ENCODE results near the gene ALG12.

ALG12 gene

DNA sequence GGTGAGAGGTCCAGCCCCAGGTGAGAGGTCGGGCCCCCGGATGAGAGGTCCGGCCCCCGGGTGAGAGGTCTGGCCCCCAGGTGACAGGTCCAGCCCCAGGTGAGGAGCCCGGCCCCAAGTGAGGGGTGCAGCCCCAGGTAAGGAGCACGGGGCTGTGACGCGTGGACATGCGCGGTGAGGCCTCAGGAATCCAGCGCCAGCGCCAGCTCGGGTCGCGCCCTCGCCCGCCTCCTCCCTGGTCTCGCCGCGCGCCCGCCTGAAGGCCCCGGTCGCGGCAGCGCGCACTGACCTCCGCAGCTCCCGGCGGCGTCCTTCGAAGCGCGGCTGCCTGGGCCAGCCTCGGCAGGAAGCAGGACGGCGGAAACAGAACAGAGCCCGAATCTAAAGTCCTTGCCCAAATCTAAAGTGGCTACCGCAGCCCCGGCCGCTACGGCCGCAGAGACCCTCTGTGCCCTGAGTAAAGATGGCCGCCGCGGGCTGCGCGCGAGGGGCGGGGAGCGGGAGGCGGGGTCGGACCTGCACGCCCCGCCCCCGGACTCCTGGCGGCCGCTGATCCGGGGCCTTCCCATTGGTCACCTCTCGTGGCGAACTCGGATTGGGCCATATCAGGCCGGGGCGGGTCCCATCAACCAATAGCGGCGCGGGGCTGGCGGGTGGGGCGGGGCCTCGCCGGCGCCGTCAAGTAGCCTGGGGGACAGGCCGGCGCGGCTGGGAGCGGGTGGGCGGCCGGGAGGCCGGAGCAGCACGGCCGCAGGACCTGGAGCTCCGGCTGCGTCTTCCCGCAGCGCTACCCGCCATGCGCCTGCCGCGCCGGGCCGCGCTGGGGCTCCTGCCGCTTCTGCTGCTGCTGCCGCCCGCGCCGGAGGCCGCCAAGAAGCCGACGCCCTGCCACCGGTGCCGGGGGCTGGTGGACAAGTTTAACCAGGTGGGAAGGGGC lies at the start of gene ALG12, which contains the start of gene CRELD2:
Gene ALG12, minus strand, starts transcription at position 465 of the 937 bp plus-strand sequence. CDS start 4,673 bp downstream, outside the sequence.
Gene CRELD2, plus strand, starts transcription at position 661 of the 937 bp plus-strand sequence. Its CDS starts 136 bp downstream, at position 797.
- peak; percentile 40 to 88 for DNase-seq

DNA sequence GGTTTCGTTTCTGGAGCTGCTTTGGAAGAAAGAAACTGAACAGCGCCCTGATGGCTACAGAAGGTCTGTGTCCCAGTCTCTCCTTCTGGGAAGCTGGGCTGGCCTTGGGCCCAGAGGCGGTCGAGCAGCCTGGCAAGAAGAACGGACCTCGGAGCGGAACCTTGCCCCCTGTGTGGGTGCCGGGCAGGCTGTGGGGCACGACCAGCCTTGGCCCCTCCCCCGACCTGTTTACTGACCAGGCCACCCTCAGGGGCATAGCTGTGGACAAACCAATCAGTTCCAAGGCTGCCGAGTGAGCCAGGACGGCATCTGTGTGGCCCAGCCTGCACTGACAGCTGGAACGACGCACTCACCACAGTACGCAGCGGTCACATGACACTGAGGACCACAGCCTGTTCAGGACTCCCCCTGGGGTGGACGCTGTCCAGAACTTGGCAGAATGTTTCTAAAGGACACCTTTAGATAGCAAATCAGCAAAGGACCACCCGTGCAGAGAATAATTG lies 49.5 kb upstream of the ALG12 start:
- DNase-seq: no peak

DNA sequence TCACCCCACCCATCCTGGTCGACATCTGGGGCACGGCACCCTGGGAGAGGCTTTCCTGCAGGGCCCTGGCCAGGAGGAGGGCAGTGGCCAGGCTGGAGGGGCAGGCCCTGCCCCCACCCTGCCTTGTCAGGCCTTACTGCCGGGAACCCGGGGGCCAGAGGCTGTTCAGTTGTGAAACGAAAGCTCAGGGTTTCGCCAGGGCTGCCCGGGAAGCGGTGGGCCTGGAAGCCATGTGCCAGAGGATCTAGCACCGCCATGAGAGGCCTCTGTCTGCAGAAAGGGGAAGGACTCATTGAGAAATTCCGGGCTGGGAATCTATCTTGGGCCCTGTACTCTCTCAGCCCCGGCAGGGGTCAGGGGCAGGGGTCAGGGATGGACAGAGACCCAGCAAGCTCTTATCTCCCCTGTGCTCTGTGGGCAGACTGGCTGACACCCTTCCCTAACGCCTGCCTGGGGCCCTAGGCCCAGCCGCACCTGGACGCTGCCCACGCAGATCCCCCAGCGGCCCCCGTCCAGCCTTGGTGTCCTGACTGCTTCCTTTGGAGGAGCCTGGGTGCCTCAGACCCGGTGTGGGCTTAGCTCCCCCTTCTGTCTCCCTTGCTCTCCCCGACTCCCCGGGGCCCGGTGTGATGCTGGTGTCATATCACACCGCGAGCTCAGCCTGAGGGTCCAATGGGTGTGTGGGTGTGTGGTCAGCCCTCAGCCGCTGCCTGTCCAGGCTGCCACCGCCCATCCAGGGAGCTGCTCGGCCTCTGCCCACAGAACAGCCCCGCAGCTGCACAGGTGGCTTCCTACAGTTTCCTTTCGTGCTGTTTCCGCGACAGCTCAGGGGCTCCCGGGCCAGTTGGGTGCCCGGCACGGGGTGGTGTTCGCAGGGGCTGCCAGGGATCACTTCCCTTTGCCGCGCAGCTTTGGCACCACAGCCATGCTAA lies 48.8 kb upstream of the ALG12 start:
- DNase-seq: no peak

DNA sequence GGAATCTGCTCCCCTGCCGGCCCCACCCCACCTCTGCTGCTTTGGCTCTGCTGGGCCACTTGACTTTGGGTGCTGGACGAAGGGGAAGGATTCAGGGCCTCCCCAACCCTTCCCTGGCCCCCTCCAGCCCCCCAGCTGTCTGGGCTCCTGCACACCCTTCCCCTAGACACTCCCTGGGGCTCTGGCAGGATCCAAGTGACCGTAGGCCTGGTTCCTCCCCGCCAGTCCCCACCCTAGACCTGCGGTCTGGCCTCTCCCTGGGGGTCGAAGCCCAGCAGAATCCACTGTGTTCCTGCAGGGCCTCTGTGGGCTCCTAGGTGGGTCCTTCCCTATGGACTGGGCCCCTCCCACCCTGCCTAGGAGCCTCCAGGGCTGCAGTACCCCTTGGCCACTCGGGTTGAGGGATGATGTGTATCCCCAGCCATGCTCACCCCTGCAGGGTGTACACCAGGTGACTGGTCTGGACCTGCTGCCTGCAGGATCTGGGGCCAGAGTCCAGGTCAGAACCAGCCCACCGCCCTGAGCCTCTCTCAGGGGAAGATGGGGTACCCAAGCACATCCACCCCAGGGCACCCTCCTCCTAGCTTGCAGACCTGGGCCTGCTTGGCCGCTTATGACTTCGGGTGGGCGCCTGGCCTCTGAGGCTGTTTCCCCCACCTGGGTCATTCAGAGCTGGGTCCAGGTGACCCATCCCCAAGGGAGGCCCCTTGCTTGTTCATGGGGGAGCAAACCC lies 48.0 kb upstream of the ALG12 start:
- no peak for DNase-seq

DNA sequence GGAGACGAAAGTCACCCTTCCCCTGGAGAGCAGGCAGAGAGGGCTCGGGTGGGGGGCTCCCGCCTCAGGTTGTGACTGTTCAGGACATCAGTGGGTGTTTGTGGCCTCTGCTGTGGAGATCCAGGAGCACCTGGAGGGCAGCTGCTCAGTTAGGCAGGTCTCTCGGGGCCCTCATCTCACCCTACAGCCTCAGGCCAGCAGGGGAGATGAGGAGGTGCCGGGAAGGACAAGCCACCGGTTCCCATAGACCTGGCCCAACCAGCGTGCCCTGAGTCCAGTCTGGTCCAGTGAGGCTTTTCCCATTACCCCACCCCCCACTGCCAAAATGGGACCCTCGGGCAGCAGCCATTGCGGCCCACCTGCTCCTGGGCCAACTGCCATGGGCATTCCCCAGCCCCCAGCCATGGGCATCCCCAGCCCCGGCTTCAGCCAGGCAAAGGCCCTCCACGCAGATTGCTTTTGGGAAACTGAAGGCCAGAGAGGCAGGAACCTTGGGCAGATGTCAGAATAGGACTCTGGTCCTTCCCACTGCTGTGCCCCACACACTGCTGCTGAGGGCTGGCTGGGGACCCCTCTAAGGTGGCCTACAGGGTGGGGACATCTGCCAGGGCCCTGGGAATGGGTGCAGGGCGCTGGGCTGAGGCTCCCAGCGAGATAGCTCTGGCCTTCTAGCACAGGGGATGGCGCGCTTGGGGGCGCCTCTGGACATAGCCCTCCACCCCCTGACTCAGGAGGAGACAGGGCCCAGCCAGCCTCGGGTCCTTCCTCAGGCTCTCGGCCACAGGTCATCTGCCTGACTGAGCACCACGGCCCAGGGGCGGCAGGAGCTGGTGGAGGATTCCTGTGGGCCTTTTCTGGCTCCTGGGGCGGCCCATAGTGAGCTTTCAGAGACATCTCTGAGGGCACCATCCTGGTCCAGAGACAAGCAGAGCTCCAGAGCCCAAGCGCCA lies 47.1 kb upstream of the ALG12 start:
- no peak for DNase-seq

DNA sequence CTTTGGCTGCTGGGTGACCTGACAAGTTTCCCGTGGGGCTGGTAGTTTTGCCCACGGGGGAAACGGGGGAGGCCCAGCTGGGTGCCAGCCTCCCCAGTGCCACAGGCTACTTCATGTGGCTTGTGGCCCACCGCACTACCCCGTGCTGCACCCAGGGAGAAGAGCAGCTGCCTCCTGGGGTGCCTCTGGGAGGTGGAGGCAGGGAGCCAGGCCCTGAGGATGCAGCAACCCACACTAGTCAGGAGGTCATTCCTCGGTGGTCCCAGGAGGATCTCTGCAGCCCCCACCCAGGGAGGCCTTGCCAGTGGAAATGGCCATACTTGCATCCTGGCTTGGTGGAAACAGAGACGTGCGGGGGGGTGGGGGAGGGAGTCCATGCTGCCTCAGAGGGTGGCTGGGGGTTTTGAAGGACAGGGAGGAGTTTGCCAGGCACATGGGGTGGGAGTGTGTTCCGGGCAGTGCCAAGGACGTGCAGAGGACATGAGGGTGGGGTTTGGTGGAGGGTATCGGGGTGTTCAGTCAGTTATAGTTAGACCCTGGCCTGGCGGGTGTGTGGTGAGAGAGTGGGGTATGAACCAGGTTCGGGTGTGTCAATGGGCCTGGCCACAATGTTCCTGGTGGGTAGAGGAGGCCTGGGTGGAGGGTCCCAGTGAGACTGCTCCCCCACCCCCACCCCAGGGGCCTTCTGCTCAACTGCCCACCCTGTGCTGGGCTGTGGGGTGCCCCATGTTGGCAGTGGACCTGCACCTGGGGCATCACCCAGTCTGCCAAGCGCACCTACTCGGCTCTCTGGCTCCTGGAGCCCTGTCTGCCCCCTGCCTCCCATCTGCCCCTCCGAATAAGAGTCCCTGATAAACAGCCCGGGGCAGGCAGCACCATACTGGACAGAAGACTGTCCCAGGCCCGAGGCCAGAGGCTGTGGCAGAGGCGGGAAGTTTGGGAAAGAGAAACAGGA lies 46.2 kb upstream of the ALG12 start:
- DNase-seq: no peak

DNA sequence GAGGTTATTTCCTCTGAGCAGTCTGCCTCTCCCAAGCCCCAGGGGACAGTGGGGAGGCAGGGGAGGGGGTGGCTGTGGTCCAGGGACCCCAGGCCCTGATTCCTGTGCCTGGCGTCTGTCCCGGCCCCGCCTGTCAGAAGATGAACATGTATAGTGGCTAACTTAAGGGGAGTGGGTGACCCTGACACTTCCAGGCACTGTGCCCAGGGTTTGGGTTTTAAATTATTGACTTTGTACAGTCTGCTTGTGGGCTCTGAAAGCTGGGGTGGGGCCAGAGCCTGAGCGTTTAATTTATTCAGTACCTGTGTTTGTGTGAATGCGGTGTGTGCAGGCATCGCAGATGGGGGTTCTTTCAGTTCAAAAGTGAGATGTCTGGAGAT lies 45.4 kb upstream of the ALG12 start:
- DNase-seq: no peak

DNA sequence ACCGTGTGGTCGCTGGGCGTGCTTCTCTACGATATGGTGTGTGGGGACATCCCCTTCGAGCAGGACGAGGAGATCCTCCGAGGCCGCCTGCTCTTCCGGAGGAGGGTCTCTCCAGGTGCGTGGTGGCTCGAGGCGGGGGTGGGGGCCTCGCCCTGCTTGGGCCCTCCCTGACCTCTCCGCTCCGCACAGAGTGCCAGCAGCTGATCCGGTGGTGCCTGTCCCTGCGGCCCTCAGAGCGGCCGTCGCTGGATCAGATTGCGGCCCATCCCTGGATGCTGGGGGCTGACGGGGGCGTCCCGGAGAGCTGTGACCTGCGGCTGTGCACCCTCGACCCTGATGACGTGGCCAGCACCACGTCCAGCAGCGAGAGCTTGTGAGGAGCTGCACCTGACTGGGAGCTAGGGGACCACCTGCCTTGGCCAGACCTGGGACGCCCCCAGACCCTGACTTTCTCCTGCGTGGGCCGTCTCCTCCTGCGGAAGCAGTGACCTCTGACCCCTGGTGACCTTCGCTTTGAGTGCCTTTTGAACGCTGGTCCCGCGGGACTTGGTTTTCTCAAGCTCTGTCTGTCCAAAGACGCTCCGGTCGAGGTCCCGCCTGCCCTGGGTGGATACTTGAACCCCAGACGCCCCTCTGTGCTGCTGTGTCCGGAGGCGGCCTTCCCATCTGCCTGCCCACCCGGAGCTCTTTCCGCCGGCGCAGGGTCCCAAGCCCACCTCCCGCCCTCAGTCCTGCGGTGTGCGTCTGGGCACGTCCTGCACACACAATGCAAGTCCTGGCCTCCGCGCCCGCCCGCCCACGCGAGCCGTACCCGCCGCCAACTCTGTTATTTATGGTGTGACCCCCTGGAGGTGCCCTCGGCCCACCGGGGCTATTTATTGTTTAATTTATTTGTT lies 44.8 kb upstream of the ALG12 start:
- DNase-seq: no peak

DNA sequence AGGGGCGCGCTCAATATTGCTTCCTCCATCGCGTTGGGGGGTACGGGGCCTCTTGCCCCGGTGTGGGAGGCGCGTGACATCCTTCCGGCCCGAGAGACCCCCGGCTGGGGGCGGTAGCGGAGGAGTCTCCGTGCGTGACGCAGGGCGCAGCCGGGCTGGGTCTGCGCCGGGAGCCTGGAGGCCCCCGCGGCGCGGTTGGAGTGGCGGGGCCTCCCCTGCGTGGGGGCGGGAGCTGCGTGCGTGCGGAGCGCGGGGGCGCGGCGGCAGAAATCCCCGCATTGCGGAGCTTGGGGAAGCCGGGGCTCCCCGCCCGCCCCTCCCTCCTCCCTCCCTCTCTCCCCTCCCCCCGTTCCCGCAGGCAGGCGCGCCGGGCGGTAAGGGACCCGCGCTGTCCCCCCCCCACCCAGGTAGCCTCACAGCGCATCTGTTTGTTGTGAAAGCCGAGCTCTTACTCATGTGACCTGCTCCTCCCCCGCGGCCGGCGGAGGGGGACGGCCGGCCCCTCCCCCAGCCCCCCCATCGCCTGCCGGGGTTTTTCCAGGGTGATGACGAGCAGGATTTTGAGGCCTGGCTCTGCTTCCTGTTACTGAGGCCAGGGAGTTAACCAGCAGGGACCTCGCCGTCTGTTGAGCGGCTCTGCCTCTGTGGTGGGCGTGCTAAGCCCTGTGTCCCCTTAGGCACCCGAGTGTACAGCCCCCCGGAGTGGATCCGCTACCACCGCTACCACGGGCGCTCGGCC lies 43.9 kb upstream of the ALG12 start:
- peak; percentile 61 to 80 for DNase-seq

DNA sequence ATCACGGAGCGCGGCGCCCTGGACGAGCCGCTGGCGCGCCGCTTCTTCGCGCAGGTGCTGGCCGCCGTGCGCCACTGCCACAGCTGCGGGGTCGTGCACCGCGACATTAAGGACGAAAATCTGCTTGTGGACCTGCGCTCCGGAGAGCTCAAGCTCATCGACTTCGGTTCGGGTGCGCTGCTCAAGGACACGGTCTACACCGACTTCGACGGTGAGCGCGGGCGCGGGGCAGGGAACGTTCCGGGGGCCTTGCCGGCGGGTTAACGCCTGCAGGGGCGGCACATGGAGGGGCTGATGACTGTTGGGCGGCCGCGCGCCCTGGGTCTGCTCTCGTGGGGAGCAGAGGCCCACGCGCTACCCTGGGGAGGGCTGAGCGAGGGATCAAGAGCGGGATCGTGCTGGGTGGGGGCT lies 43.4 kb upstream of the ALG12 start:
- no peak for DNase-seq

DNA sequence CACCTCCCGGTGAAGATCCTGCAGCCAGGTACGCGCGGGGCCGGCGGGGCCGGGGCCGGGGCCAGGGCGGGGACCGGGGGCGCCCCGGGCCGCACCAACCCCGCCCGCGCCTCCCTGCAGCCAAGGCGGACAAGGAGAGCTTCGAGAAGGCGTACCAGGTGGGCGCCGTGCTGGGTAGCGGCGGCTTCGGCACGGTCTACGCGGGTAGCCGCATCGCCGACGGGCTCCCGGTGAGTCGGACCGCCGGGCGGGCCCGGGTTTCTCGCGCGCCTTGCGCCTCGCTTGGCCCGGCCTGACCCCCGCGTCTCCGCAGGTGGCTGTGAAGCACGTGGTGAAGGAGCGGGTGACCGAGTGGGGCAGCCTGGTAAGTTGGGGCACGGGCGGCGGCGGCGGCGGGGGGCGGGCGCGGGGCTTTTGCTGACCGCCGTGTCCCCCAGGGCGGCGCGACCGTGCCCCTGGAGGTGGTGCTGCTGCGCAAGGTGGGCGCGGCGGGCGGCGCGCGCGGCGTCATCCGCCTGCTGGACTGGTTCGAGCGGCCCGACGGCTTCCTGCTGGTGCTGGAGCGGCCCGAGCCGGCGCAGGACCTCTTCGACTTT lies 42.9 kb upstream of the ALG12 start:
- DNase-seq: no peak

DNA sequence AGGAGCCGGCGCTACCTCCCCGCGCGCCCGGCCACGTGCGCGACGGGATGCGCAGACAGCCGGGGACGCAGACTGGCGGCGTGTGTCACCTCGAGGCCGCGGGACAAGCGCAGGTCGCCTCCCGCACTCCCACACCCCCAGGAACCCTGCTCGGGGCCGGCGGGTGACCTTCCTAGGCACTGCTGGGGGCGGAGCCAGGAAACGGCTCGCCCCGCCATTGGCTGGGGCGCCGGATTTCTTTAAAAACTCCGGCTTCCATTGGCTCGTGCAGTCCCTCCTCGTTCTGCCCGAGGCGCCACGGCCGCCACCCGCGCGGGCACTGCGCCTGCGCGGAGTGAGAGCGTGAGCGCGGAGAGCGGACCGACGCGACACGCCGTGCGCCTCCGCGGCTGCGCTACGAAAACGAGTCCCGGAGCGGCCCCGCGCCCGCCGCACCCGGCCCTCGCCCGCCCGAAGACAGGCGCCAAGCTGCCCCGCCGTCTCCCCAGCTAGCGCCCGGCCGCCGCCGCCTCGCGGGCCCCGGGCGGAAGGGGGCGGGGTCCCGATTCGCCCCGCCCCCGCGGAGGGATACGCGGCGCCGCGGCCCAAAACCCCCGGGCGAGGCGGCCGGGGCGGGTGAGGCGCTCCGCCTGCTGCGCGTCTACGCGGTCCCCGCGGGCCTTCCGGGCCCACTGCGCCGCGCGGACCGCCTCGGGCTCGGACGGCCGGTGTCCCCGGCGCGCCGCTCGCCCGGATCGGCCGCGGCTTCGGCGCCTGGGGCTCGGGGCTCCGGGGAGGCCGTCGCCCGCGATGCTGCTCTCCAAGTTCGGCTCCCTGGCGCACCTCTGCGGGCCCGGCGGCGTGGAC lies 42.1 kb upstream of the ALG12 start, which contains the start of gene PIM3:
Gene PIM3, plus strand, starts transcription at position 614 of the 846 bp plus-strand sequence. Its CDS starts 176 bp downstream, at position 790.
- peak; percentile 84 to 89 for DNase-seq

DNA sequence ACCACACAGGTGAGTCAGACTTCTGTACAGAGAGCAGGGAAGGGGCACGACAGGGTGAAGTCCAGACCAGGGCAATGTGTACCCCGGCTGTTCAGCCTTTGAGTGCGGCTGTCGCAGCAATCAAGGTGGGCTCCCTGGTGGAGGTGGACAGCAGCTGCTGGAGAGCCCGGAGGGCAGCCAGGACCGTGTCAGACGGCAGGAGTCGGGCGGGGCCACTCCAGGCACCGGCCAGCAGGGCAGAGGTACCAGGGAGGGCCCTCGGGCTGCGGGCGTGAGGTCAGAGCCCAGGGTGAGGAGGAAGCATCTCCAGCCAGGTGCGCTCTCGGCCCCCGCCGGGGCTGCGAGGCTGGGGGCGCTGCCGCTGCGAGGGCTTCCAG lies 41.5 kb upstream of the ALG12 start:
- DNase-seq: no peak

DNA sequence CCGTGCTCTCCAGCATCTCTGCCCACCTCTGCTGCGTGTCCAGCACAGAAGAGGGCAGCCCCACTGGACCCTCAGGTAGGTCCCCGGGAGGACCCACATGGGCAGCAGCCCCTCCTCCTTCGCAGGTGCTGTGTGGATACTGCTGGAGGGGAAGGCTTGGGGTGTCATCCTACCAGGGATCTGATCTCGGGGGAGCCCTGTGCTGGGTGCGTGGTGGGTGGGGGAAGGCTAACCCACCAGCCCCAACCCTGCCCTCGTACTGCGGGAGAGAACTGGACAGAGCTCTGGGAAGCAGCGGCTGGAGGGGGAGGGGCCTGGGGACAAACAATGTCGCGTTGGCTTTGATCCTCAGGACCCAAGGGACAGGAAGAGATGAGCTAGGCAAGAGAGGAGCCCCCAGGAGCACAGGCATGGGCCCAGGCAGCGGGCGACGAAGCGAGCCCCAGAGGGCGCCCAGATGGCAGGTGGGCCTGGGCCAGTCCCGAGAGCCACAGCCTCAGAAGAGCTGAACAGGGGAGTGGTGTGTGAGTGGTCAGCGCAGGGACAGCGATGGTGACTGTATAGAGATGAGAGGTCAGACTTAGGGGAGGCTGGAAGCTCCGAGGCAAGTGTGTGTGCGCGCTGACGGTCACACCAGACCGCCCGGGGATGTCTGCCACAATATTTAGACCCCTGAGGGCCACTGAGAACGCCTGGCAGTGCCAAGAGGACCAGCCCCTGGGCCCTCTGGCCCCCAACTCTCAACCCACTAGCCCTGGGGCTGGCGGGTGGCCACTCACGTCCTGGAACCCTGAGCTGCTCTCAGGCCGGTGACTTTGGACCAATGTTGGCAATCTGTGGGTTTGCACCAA lies 40.9 kb upstream of the ALG12 start:
- no peak for DNase-seq

DNA sequence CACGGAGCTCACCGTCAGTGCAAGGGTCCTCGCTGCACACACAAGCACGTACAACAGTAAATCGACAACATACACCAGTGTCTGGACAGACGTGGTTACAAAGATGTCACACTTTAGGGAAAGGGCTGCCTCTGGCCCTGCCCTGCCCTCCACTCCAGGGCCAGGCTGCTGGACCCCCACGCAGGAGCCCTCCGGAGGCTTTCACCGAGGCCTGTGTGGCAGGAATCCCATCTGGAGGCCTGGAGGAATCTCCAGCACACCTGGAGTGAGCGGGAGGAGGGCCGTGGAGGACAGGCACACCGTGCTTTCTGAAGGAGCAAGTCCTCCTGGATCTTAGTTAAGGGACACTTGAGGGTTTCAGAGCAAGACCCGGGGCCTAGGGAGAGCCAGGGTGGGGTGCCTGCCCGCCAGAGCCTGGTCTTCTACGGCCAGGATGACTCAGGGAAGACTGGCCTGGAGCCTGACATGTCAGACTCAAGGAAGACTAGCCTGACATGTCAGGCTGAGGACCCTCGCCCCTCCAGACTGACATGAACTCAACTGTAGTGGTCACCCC lies 40.2 kb upstream of the ALG12 start:
- DNase-seq: no peak

Data from SW 1271 (cell line).